Neutrophil (primary cell): ENCODE data around the gene TMED3.

Experiments used
- H3K27ac ChIP-seq: fragments of 200-600 bp; sonication (generic); 2 replicates; pipeline ENCODE4 v1.5.1; 2016; ENCODE audit warnings: mild to moderate bottlenecking, moderate library complexity
- H3K27me3 ChIP-seq: fragments of 200-600 bp; sonication (generic); 2 replicates; pipeline ENCODE4 v1.6.0; 2016; ENCODE audit warnings: mild to moderate bottlenecking
- H3K36me3 ChIP-seq: fragments of 200-600 bp; sonication (generic); 2 replicates; pipeline ENCODE4 v1.5.1; 2017
- H3K4me1 ChIP-seq, 2 experiments: fragments of 200-600 bp in 1 of 2; sonication (generic) in 1 of 2; 1 replicate in 1 of 2; 2 replicates in 1 of 2; pipeline versions ENCODE4 v1.5.1 to v1.6.1; 2013 to 2016; ENCODE audit warnings: low read depth in 1 of 2, low read length in 1 of 2, mild to moderate bottlenecking in 1 of 2, moderate library complexity in 1 of 2; ENCODE audit not compliant: control insufficient read depth in 1 of 2, insufficient read depth in 1 of 2
- H3K4me3 ChIP-seq, 2 experiments: fragments of 200-600 bp in 1 of 2; sonication (generic) in 1 of 2; 1 replicate in 1 of 2; 2 replicates in 1 of 2; pipeline ENCODE4 v1.5.1; 2013 to 2016; ENCODE audit warnings: low read depth in 1 of 2, low read length in 1 of 2, mild to moderate bottlenecking in 1 of 2, moderate library complexity in 1 of 2
- H3K9me3 ChIP-seq: fragments of 200-600 bp; sonication (generic); 2 replicates; pipeline ENCODE4 v1.5.1; 2016
- TF ChIP-seq, protein P1 (sequence below): fragments of 200-600 bp; sonication (generic); IDR thresholded peaks from 2 replicates; pipeline ENCODE4 v1.5.1; 2016; ENCODE audit warnings: antibody characterized with exemption

TMED3 gene

GRCh38 chr15:79299126-79299840 is 11.6 kb upstream of the TMED3 start:
- Histone ChIP-seq H3K27me3 (peaks cover 98% of the 10 kb centered on the region), H3K9me3 (no peaks in the 10 kb centered on the region), H3K4me1 (no peaks in the 10 kb centered on the region), H3K36me3 (no peaks in the 10 kb centered on the region), H3K4me3 (no peak overlapping the region), H3K27ac (no peak overlapping the region)
- TF ChIP-seq, protein P1, sequence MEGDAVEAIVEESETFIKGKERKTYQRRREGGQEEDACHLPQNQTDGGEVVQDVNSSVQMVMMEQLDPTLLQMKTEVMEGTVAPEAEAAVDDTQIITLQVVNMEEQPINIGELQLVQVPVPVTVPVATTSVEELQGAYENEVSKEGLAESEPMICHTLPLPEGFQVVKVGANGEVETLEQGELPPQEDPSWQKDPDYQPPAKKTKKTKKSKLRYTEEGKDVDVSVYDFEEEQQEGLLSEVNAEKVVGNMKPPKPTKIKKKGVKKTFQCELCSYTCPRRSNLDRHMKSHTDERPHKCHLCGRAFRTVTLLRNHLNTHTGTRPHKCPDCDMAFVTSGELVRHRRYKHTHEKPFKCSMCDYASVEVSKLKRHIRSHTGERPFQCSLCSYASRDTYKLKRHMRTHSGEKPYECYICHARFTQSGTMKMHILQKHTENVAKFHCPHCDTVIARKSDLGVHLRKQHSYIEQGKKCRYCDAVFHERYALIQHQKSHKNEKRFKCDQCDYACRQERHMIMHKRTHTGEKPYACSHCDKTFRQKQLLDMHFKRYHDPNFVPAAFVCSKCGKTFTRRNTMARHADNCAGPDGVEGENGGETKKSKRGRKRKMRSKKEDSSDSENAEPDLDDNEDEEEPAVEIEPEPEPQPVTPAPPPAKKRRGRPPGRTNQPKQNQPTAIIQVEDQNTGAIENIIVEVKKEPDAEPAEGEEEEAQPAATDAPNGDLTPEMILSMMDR = no peak

GRCh38 chr15:79299841-79300235 is 11.1 kb upstream of the TMED3 start:
- TF ChIP-seq, protein P1 = no peak
- H3K4me3 ChIP-seq = no peak overlapping the region
- no peaks in the 10 kb centered on the region for H3K9me3 ChIP-seq
- H3K4me1 ChIP-seq = no peaks in the 10 kb centered on the region
- no peaks in the 10 kb centered on the region for H3K36me3 ChIP-seq
- peaks cover 98% of the 10 kb centered on the region for H3K27me3 ChIP-seq
- H3K27ac ChIP-seq = no peak overlapping the region

GRCh38 chr15:79307251-79307650 is 3.7 kb upstream of the TMED3 start:
- Histone ChIP-seq H3K36me3 (no peaks in the 10 kb centered on the region), H3K4me1 (peaks cover 12 to 16% of the 10 kb centered on the region in 2 experiments), H3K4me3 (no peak overlapping the region), H3K27ac (no peak overlapping the region), H3K9me3 (no peaks in the 10 kb centered on the region), H3K27me3 (peaks cover 96% of the 10 kb centered on the region)
- TF ChIP-seq, protein P1 = no peak

DNA sequence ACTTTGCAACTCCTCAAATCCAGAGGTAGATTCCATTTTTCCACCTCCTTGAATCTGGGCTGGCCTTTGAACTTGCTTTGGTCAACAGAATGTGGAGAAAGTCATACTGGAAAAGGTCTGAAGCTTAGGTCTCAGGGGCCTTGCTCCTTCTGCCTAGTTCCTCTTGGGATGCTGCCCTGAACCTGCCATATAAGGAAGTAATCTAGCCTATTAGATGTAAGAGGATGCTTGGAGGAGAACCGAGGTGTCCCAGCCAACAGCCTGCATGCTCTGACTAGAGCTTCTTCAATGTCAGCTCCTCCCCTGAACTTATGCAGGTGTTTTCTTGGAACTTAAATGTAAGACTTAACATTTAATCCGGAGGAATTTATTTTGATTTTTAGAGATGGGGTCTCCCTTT is 2.0 kb upstream of the TMED3 start:
- TF ChIP-seq, protein P1 = no peak
- Histone ChIP-seq H3K4me1 (peaks cover 12 to 17% of the 10 kb centered on the region in 2 experiments), H3K4me3 (no peak overlapping the region), H3K27ac (no peak overlapping the region), H3K36me3 (peaks cover 2% of the 10 kb centered on the region), H3K27me3 (peaks cover 80% of the 10 kb centered on the region), H3K9me3 (no peaks in the 10 kb centered on the region)

DNA sequence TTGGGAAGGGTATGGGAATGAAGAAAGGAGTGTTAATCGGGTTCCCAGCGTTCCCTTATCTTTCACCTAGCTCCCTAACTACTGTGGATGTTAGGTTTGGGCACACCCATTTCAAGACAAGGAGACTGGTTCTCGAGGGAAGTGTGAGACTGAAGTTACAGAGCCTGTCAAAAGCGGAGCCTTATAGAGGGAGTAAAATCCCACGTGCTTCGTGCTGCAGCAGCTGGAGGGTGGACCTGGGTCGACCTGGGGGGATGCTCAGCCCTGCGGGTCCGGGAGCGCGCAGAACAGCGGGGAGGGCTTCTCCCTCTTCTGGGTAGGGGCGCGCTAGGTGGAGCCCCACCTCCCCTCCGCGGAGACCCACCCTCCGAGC is 314 bp upstream of the TMED3 start:
- Histone ChIP-seq H3K4me3 (peak overlapping the region; percentile 20 to 70), H3K36me3 (peaks cover 18% of the 10 kb centered on the region), H3K27ac (no peak overlapping the region), H3K9me3 (no peaks in the 10 kb centered on the region), H3K27me3 (peaks cover 62% of the 10 kb centered on the region), H3K4me1 (peaks cover 12 to 17% of the 10 kb centered on the region in 2 experiments)
- TF ChIP-seq, protein P1 = no peak
